ENCODE results near the gene PDLIM5.
A peak's percentile ranks its signal among the peaks of the same experiment; 100 is the strongest.

Gene PDLIM5

GRCh38 chr4:94590493-94590892, 138.8 kb downstream of the PDLIM5 start:
- Mint-ChIP-seq H3K27ac (no peak overlapping the region), H3K9me3 (peaks cover 5% of the 10 kb centered on the region), H3K36me3 (ENCODE audit: low read depth) (peaks cover 90% of the 10 kb centered on the region), H3K4me1 (peaks cover 8% of the 10 kb centered on the region), H3K4me3 (no peak overlapping the region), H3K27me3 (ENCODE audit: low read depth, poor library complexity) (no peaks in the 10 kb centered on the region)
- no peak for DNase-seq
- TF ChIP-seq CTCF (IDR thresholded peaks at IDR 0.05) = no peak

GRCh38 chr4:94591289-94591688, 139.5 kb downstream of the PDLIM5 start:
- H3K27me3 Mint-ChIP-seq (ENCODE audit: low read depth, poor library complexity) = no peaks in the 10 kb centered on the region
- H3K27ac Mint-ChIP-seq = peak overlapping the region; percentile 41
- H3K36me3 Mint-ChIP-seq (ENCODE audit: low read depth) = peaks cover 82% of the 10 kb centered on the region
- H3K4me1 Mint-ChIP-seq = peaks cover 8% of the 10 kb centered on the region
- TF ChIP-seq CTCF (IDR thresholded peaks at IDR 0.05) = no peak
- DNase-seq = no peak
- peaks cover 5% of the 10 kb centered on the region for H3K9me3 Mint-ChIP-seq
- no peak overlapping the region for H3K4me3 Mint-ChIP-seq

GRCh38 chr4:94595013-94595412, 143.3 kb downstream of the PDLIM5 start:
- Mint-ChIP-seq H3K9me3 (peaks cover 5% of the 10 kb centered on the region), H3K36me3 (ENCODE audit: low read depth) (peaks cover 45% of the 10 kb centered on the region), H3K27me3 (ENCODE audit: low read depth, poor library complexity) (no peaks in the 10 kb centered on the region), H3K27ac (peak overlapping the region; percentile 52), H3K4me1 (peaks cover 8% of the 10 kb centered on the region), H3K4me3 (no peak overlapping the region)
- DNase-seq = no peak
- no peak for TF ChIP-seq CTCF (IDR thresholded peaks at IDR 0.05)

- no peak for DNase-seq
- Mint-ChIP-seq H3K27me3 (ENCODE audit: low read depth, poor library complexity) (no peaks in the 10 kb centered on the region), H3K36me3 (ENCODE audit: low read depth) (peaks cover 35% of the 10 kb centered on the region), H3K4me1 (peaks cover 8% of the 10 kb centered on the region), H3K9me3 (peaks cover 5% of the 10 kb centered on the region), H3K4me3 (no peak overlapping the region), H3K27ac (no peak overlapping the region)
- peak; percentile 68 for TF ChIP-seq CTCF (IDR thresholded peaks at IDR 0.05)
These were observed 144.2 kb downstream of the PDLIM5 start for GRCh38 chr4:94595880-94596483.

- no peak overlapping the region for H3K4me3 Mint-ChIP-seq
- no peak overlapping the region for H3K27ac Mint-ChIP-seq
- no peak for DNase-seq
- H3K36me3 Mint-ChIP-seq (ENCODE audit: low read depth) = peaks cover 22% of the 10 kb centered on the region
- H3K4me1 Mint-ChIP-seq = peaks cover 5% of the 10 kb centered on the region
- no peak for TF ChIP-seq CTCF (IDR thresholded peaks at IDR 0.05)
- no peaks in the 10 kb centered on the region for H3K27me3 Mint-ChIP-seq (ENCODE audit: low read depth, poor library complexity)
- no peaks in the 10 kb centered on the region for H3K9me3 Mint-ChIP-seq
These were observed 147.0 kb downstream of the PDLIM5 start for GRCh38 chr4:94598758-94599157.

- peak overlapping the region; percentile 55 for H3K27ac Mint-ChIP-seq
- no peak overlapping the region for H3K4me3 Mint-ChIP-seq
- no peaks in the 10 kb centered on the region for H3K4me1 Mint-ChIP-seq
- no peaks in the 10 kb centered on the region for H3K9me3 Mint-ChIP-seq
- peaks cover 24% of the 10 kb centered on the region for H3K36me3 Mint-ChIP-seq (ENCODE audit: low read depth)
- TF ChIP-seq CTCF (IDR thresholded peaks at IDR 0.05) = no peak
- no peak for DNase-seq
- no peaks in the 10 kb centered on the region for H3K27me3 Mint-ChIP-seq (ENCODE audit: low read depth, poor library complexity)
These were observed 151.5 kb downstream of the PDLIM5 start for GRCh38 chr4:94603170-94603747.

Measured in nephron progenitor cell (in vitro differentiated cells).